OCI-LY1 (cell line): Measurements from ENCODE around the gene MRO.

Source experiments
- H2AFZ ChIP-seq: fragments of 200-600 bp; sonication (generic), shearing (Covaris generic); 2 replicates; pipeline ENCODE4 v1.6.0; 2014; ENCODE audit warnings: antibody characterized with exemption, mild to moderate bottlenecking, low read length
- H3F3A ChIP-seq: fragments of 200-600 bp; sonication (generic), shearing (Covaris generic); 2 replicates; pipeline ENCODE4 v1.6.0; 2014; ENCODE audit warnings: mild to moderate bottlenecking, antibody characterized with exemption, low read length, moderate library complexity; ENCODE audit not compliant: insufficient read depth
- H3K27ac ChIP-seq: fragments of 200-600 bp; sonication (generic); 2 replicates; pipeline ENCODE4 v1.5.1; 2014; ENCODE audit warnings: low read length, mixed run types, mild to moderate bottlenecking, low read depth; ENCODE audit not compliant: poor library complexity, severe bottlenecking
- H3K27me3 ChIP-seq: fragments of 200-600 bp; sonication (generic); 2 replicates; pipeline ENCODE4 v1.6.0; 2014; ENCODE audit warnings: antibody characterized with exemption, mild to moderate bottlenecking, low read length, moderate library complexity; ENCODE audit not compliant: insufficient read depth
- H3K36me3 ChIP-seq: fragments of 200-600 bp; sonication (generic); 2 replicates; pipeline ENCODE4 v1.6.1; 2014; ENCODE audit warnings: mild to moderate bottlenecking, antibody characterized with exemption, low read length, moderate library complexity, mixed read lengths; ENCODE audit not compliant: insufficient read depth
- H3K4me1 ChIP-seq: fragments of 200-600 bp; sonication (generic); 2 replicates; pipeline ENCODE4 v1.5.1; 2014; ENCODE audit warnings: mild to moderate bottlenecking, low read length, moderate library complexity; ENCODE audit not compliant: insufficient read depth, severe bottlenecking
- H3K4me2 ChIP-seq: fragments of 200-600 bp; sonication (generic), shearing (Covaris generic); 2 replicates; pipeline ENCODE4 v1.6.1; 2014; ENCODE audit warnings: low read length
- H3K4me3 ChIP-seq: fragments of 200-600 bp; sonication (generic); 2 replicates; pipeline ENCODE4 v1.5.1; 2014; ENCODE audit warnings: low read length, low read depth, mild to moderate bottlenecking, mixed read lengths; ENCODE audit not compliant: poor library complexity, severe bottlenecking
- H3K79me2 ChIP-seq: fragments of 200-600 bp; shearing (Covaris generic); 2 replicates; pipeline ENCODE4 v1.6.1; 2016; ENCODE audit warnings: mixed run types, low read length, mixed read lengths; ENCODE audit not compliant: insufficient read depth
- H3K9ac ChIP-seq: fragments of 200-600 bp; sonication (generic), shearing (Covaris generic); 2 replicates; pipeline ENCODE4 v1.6.1; 2014; ENCODE audit warnings: mild to moderate bottlenecking, low read length, mixed read lengths
- H3K9me2 ChIP-seq: fragments of 200-600 bp; sonication (generic), shearing (Covaris generic); 2 replicates; pipeline ENCODE4 v1.6.1; 2014; ENCODE audit warnings: low read depth, mild to moderate bottlenecking, low read length, mixed read lengths
- H3K9me3 ChIP-seq: fragments of 200-600 bp; shearing (Covaris generic); 2 replicates; pipeline ENCODE4 v1.6.1; 2014; ENCODE audit warnings: low read length, mixed read lengths
- H4K20me1 ChIP-seq: fragments of 200-600 bp; sonication (generic), shearing (Covaris generic); 2 replicates; pipeline ENCODE4 v1.6.0; 2016; ENCODE audit warnings: mild to moderate bottlenecking, low read length; ENCODE audit not compliant: insufficient read depth
- CTCF ChIP-seq: fragments of 200-600 bp; sonication (generic), shearing (Covaris generic); IDR thresholded peaks from 2 replicates; pipeline ENCODE4 v1.5.1; 2017; ENCODE audit warnings: mild to moderate bottlenecking, antibody characterized with exemption, low read length, moderate library complexity, mixed read lengths
- EZH2 ChIP-seq: fragments of 200-600 bp; sonication (generic), shearing (Covaris generic); IDR thresholded peaks from 2 replicates; pipeline ENCODE4 v1.8.0; 2017; ENCODE audit warnings: borderline replicate concordance, mixed run types, mild to moderate bottlenecking, antibody characterized with exemption, low read length, moderate library complexity, mixed read lengths

Gene MRO

DNA sequence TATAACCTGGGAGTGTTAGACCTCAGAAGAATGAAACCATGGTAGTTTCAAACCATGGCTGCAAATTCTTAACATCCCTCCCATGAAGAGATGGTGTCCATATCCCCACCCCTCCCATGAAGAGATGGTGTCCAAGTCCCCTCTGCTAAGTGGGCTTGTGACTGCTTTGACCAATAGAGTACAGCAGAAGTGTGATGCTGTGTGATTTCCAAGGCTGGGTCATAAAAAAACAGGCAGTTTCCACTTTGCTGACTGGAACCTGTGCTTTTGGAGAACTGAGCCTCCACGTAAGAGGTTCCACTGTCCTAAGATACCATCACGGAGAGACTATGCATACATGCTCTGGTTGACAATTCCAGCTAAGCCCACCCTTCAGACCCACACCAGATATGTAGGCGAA lies 65.5 kb downstream of the MRO start:
- H3K9me2 ChIP-seq: no peaks in the 10 kb centered on the region
- H3F3A ChIP-seq: no peaks in the 10 kb centered on the region
- no peak overlapping the region for H3K27ac ChIP-seq
- H3K27me3 ChIP-seq: peaks cover 4% of the 10 kb centered on the region; the same call in 1 of the 2 replicates
- H2AFZ ChIP-seq: no peak overlapping the region
- no peaks in the 10 kb centered on the region for H3K36me3 ChIP-seq
- no peak overlapping the region for H3K9ac ChIP-seq
- no peaks in the 10 kb centered on the region for H3K9me3 ChIP-seq
- TF ChIP-seq EZH2 (no peak), CTCF (no peak)
- H3K4me3 ChIP-seq: no peak overlapping the region
- no peak overlapping the region for H3K4me2 ChIP-seq
- H4K20me1 ChIP-seq: no peaks in the 10 kb centered on the region
- no peaks in the 10 kb centered on the region for H3K79me2 ChIP-seq
- H3K4me1 ChIP-seq: peaks cover 8% of the 10 kb centered on the region

GRCh38 chr18:50753311-50753710 lies 66.5 kb downstream of the MRO start:
- no peak overlapping the region for H3K27ac ChIP-seq
- no peaks in the 10 kb centered on the region for H3K36me3 ChIP-seq
- H4K20me1 ChIP-seq: no peaks in the 10 kb centered on the region
- no peaks in the 10 kb centered on the region for H3K9me2 ChIP-seq
- no peak overlapping the region for H3K4me3 ChIP-seq
- H2AFZ ChIP-seq: no peak overlapping the region
- H3K4me1 ChIP-seq: peaks cover 8% of the 10 kb centered on the region
- no peaks in the 10 kb centered on the region for H3K9me3 ChIP-seq
- peaks cover 4% of the 10 kb centered on the region; the same call in 1 of the 2 replicates for H3K27me3 ChIP-seq
- no peak overlapping the region for H3K4me2 ChIP-seq
- no peaks in the 10 kb centered on the region for H3F3A ChIP-seq
- no peak overlapping the region for H3K9ac ChIP-seq
- TF ChIP-seq CTCF (no peak), EZH2 (no peak)
- no peaks in the 10 kb centered on the region for H3K79me2 ChIP-seq

- no peak for TF ChIP-seq EZH2
- no peak for TF ChIP-seq CTCF
- H2AFZ ChIP-seq: no peak overlapping the region
- H3K4me3 ChIP-seq: no peak overlapping the region
- H4K20me1 ChIP-seq: no peaks in the 10 kb centered on the region
- H3K4me1 ChIP-seq: peaks cover under 1% of the 10 kb centered on the region
- H3K27me3 ChIP-seq: peaks cover 4% of the 10 kb centered on the region; the same call in 1 of the 2 replicates
- H3F3A ChIP-seq: no peaks in the 10 kb centered on the region
- no peak overlapping the region for H3K4me2 ChIP-seq
- H3K9me3 ChIP-seq: no peaks in the 10 kb centered on the region
- no peak overlapping the region for H3K9ac ChIP-seq
- H3K9me2 ChIP-seq: no peaks in the 10 kb centered on the region
- H3K27ac ChIP-seq: no peak overlapping the region
- no peaks in the 10 kb centered on the region for H3K36me3 ChIP-seq
- no peaks in the 10 kb centered on the region for H3K79me2 ChIP-seq
Measured at GRCh38 chr18:50751947-50752346, 67.9 kb downstream of the MRO start.
